NT2/D1 (cell line): Measurements from ENCODE around the gene IPCEF1.

Experiments used
- DNase-seq: peaks from one replicate; pipeline ENCODE4 v3.0.0-alpha.2; 2011; ENCODE audit warnings: low read depth, low spot score
- H3K27me3 ChIP-seq: 2 replicates; pipeline ENCODE4 v1.6.0; 2011; ENCODE audit warnings: mild to moderate bottlenecking; ENCODE audit not compliant: insufficient read length, insufficient read depth
- H3K36me3 ChIP-seq: 2 replicates; pipeline ENCODE4 v1.6.1; 2011; ENCODE audit warnings: mild to moderate bottlenecking, low read length, mixed read lengths; ENCODE audit not compliant: insufficient read depth, insufficient read length
- H3K4me1 ChIP-seq: 2 replicates; pipeline ENCODE4 v1.5.1; 2011; ENCODE audit not compliant: insufficient read depth, insufficient read length
- H3K4me3 ChIP-seq: 2 replicates; pipeline ENCODE4 v1.5.1; 2011; ENCODE audit warnings: low read depth; ENCODE audit not compliant: insufficient read length
- H3K9ac ChIP-seq: 2 replicates; pipeline ENCODE4 v1.6.0; 2011; ENCODE audit warnings: low read depth; ENCODE audit not compliant: insufficient read length
- H3K9me3 ChIP-seq: 2 replicates; pipeline ENCODE4 v1.5.1; 2011; ENCODE audit warnings: mild to moderate bottlenecking, low read length; ENCODE audit not compliant: insufficient read depth
- SUZ12 ChIP-seq: IDR thresholded peaks from 2 replicates; pipeline ENCODE4 v1.6.1; 2011; ENCODE audit not compliant: insufficient read length, insufficient read depth; ENCODE audit errors: extremely low read depth
- YY1 ChIP-seq: IDR thresholded peaks from 2 replicates; pipeline ENCODE4 v1.6.1; 2011; ENCODE audit not compliant: insufficient read length, insufficient read depth
- ZNF274 ChIP-seq: IDR thresholded peaks from 2 replicates; pipeline ENCODE4 v1.6.1; 2011; ENCODE audit warnings: mild to moderate bottlenecking, low read depth, low read length

The IPCEF1 gene

DNA sequence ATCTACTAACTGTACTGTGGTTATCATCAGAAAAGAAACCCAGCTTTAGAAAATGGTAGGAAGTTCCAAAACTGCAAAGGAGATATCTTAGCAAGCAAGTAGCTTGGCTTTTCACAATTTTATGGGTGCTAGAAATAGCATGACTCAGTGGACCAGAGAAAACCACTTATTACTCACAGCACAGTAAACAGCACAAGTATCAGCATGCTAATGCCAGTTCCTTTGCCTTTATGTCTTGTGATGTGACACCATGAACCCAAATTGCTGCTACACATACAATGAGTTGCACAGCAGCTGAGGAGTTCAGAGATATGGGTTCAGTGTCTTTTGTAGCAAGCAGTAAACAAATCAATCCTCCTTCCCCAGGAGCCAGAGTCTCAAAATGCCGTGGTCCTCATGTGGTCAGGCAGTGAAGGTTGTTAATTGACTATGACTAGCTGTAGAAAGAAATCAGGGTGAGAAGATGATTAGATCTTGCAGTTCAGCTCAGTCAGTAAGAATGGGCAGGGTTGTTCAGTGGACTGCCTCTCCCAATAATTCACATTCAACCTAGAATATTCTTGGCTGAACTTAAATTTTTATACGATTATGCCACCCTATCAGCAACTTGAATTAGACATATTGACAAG lies 244.3 kb downstream of the IPCEF1 start:
- Histone ChIP-seq H3K9me3 (no peaks in the 10 kb centered on the region), H3K4me1 (no peaks in the 10 kb centered on the region), H3K27me3 (no peaks in the 10 kb centered on the region), H3K9ac (no peak overlapping the region), H3K36me3 (no peaks in the 10 kb centered on the region), H3K4me3 (no peak overlapping the region)
- TF ChIP-seq ZNF274 = no peak
- no peak for DNase-seq

DNA sequence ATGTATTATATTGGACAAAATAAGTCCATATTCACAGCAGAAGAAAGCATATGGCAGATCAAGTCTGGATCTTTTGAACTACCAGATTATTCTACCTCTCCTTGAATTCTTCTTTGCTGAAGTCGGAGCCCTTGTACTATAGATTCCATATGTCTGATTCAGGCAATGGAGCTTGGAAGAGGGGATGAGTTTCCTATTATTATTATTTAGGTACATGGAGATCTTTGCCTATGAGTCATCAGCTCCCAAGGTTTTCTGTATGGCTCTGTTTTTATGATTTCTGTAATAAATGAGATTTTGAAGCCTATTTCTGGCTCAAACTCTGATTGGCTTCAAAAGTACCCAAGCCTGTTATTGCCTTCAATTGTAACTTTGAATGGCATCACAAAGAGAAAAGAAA lies 245.6 kb downstream of the IPCEF1 start:
- H3K9ac ChIP-seq = no peak overlapping the region
- no peak for DNase-seq
- TF ChIP-seq SUZ12 = no peak
- no peak for TF ChIP-seq ZNF274
- TF ChIP-seq YY1 = no peak
- H3K9me3 ChIP-seq = no peaks in the 10 kb centered on the region; the same call in 1 of the 2 replicates
- H3K4me3 ChIP-seq = no peak overlapping the region
- no peaks in the 10 kb centered on the region for H3K4me1 ChIP-seq
- no peaks in the 10 kb centered on the region for H3K36me3 ChIP-seq
- no peaks in the 10 kb centered on the region for H3K27me3 ChIP-seq

DNA sequence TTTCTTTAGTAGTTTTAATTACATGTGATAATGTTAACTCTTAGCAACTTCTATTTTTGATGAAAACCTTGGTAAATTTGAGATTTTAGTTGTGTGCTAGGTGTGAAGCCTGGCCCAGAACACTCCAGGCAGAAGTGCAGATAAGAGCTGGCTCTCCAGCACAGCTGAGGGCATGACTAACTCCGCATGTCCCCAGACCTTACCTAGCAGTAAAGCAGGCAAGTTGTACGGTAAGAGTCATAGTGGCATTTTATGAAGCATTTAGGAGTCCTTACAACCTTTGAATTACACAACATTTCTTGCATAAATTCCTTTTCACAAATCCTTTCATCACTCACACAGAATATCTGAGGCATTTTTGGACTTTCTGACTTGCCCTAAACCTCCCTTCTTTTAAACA lies 250.4 kb downstream of the IPCEF1 start:
- Histone ChIP-seq H3K4me1 (no peaks in the 10 kb centered on the region), H3K27me3 (no peaks in the 10 kb centered on the region), H3K4me3 (no peak overlapping the region), H3K9me3 (no peaks in the 10 kb centered on the region; the same call in 1 of the 2 replicates), H3K9ac (no peak overlapping the region), H3K36me3 (no peaks in the 10 kb centered on the region)
- no peak for DNase-seq
- TF ChIP-seq SUZ12 (no peak), YY1 (no peak), ZNF274 (no peak)
